GM23338 (cell line): ENCODE results near the gene SLC35A3. TPM values are rescaled to one million over a fixed set of nuclear protein-coding genes. Genes with fewer than 3 reads are reported as not detected.
A peak's percentile ranks its signal among the peaks of the same experiment; 100 is the strongest.

Experiments used
- ATAC-seq: fragments of 200-7000 bp; cut with Tn5 transposase; 3 replicates; pipeline ENCODE4 v1.9.1; 2020
- DNase-seq: peaks from one replicate; pipeline ENCODE4 v3.0.0-alpha.2; 2015; ENCODE audit warnings: low spot score
- H2AFZ ChIP-seq: fragments of 200-600 bp; sonication (generic); 2 replicates; pipeline ENCODE4 v1.8.0; 2016; ENCODE audit warnings: antibody characterized with exemption, mild to moderate bottlenecking, moderate library complexity
- H3F3A ChIP-seq: fragments of 200-600 bp; sonication (generic); replicated peaks from 2 replicates; pipeline ENCODE4 v1.8.0; 2017; ENCODE audit warnings: antibody characterized with exemption, mixed run types, low read depth
- H3K27ac ChIP-seq: fragments of 200-600 bp; sonication (generic); 2 replicates; pipeline ENCODE4 v1.6.1; 2016; ENCODE audit warnings: low read depth
- H3K27me3 ChIP-seq: fragments of 200-600 bp; sonication (generic); 2 replicates; pipeline ENCODE4 v1.8.0; 2016; ENCODE audit warnings: mild to moderate bottlenecking, mixed run types, moderate library complexity; ENCODE audit not compliant: insufficient read depth
- H3K36me3 ChIP-seq: fragments of 200-600 bp; sonication (generic); 2 replicates; pipeline ENCODE4 v1.8.0; 2016; ENCODE audit warnings: mild to moderate bottlenecking; ENCODE audit not compliant: insufficient read depth
- H3K4me1 ChIP-seq: fragments of 200-600 bp; sonication (generic); 2 replicates; pipeline ENCODE4 v1.8.0; 2016; ENCODE audit warnings: mild to moderate bottlenecking, moderate library complexity; ENCODE audit not compliant: insufficient read depth
- H3K4me2 ChIP-seq: fragments of 200-600 bp; sonication (generic); 2 replicates; pipeline ENCODE4 v1.7.1; 2017; ENCODE audit warnings: mixed run types
- H3K4me3 ChIP-seq: fragments of 200-600 bp; sonication (generic); 2 replicates; pipeline ENCODE4 v1.6.1; 2016; ENCODE audit warnings: mixed run types
- H3K79me2 ChIP-seq: fragments of 200-600 bp; sonication (generic); replicated peaks from 2 replicates; pipeline ENCODE4 v1.8.0; 2017; ENCODE audit warnings: mild to moderate bottlenecking; ENCODE audit not compliant: insufficient read depth
- H3K9me2 ChIP-seq: fragments of 200-600 bp; sonication (generic); 2 replicates; pipeline ENCODE4 v1.8.0; 2017; ENCODE audit not compliant: insufficient read depth
- H4K20me1 ChIP-seq: fragments of 200-600 bp; sonication (generic); replicated peaks from 2 replicates; pipeline ENCODE4 v1.8.0; 2017; ENCODE audit warnings: mild to moderate bottlenecking; ENCODE audit not compliant: insufficient read depth
- H3K27ac Mint-ChIP-seq: 2 replicates; pipeline ENCODE4 v1.8.0; 2020; ENCODE audit warnings: inconsistent platforms, mild to moderate bottlenecking, moderate library complexity, mixed read lengths
- H3K27me3 Mint-ChIP-seq: 3 replicates; pipeline ENCODE4 v1.8.0; 2022; ENCODE audit warnings: low read depth, mild to moderate bottlenecking, moderate library complexity, mixed read lengths, inconsistent platforms; ENCODE audit not compliant: insufficient read depth, poor library complexity
- H3K36me3 Mint-ChIP-seq: 3 replicates; pipeline ENCODE4 v1.8.0; 2021; ENCODE audit warnings: low read depth, mild to moderate bottlenecking, inconsistent platforms, moderate library complexity, mixed read lengths
- H3K4me1 Mint-ChIP-seq: 3 replicates; pipeline ENCODE4 v1.8.0; 2020; ENCODE audit warnings: mild to moderate bottlenecking, inconsistent platforms, mixed read lengths
- H3K4me3 Mint-ChIP-seq: 3 replicates; pipeline ENCODE4 v1.8.0; 2021; ENCODE audit warnings: moderate library complexity, mild to moderate bottlenecking, inconsistent platforms, mixed read lengths
- H3K9me3 Mint-ChIP-seq: 3 replicates; pipeline ENCODE4 v1.8.0; 2020; ENCODE audit warnings: moderate library complexity, mild to moderate bottlenecking, inconsistent platforms, mixed read lengths
- CREB1 ChIP-seq: fragments of 250-450 bp; sonication (Bioruptor Pico); IDR thresholded peaks from 2 replicates; pipeline ENCODE4 v1.5.0; 2020; ENCODE audit warnings: low read depth, mild to moderate bottlenecking, moderate library complexity
- CTCF ChIP-seq, 2 experiments: fragments of 200-600 bp in 1 of 2; sonication (generic) in 1 of 2; conservative IDR thresholded peaks; 2 replicates each; pipeline versions ENCODE4 v1.5.1 to v1.6.1; 2016 to 2017; ENCODE audit warnings: antibody characterized with exemption in 2 of 2, low read depth in 2 of 2, mild to moderate bottlenecking in 2 of 2, moderate library complexity in 1 of 2
- ETS1 ChIP-seq: IDR thresholded peaks from 2 replicates; pipeline ENCODE4 v1.6.1; 2016; ENCODE audit warnings: antibody characterized with exemption
- EZH2 ChIP-seq: fragments of 200-600 bp; sonication (generic); IDR thresholded peaks from one replicate; pipeline ENCODE4 v1.8.0; 2017; ENCODE audit warnings: antibody characterized with exemption, mild to moderate bottlenecking, low read depth; ENCODE audit not compliant: unreplicated experiment
- EZH2phosphoT487 ChIP-seq: fragments of 200-600 bp; sonication (generic); IDR thresholded peaks from one replicate; pipeline ENCODE4 v1.8.1; 2018; ENCODE audit warnings: antibody characterized with exemption; ENCODE audit not compliant: unreplicated experiment
- JUNB ChIP-seq: IDR thresholded peaks from one replicate; pipeline ENCODE4 v1.6.1; 2016; ENCODE audit warnings: antibody characterized with exemption; ENCODE audit not compliant: unreplicated experiment
- NANOG ChIP-seq: IDR thresholded peaks from 2 replicates; pipeline ENCODE4 v1.6.1; 2016; ENCODE audit warnings: antibody characterized with exemption, borderline replicate concordance
- POLR2AphosphoS5 ChIP-seq: IDR thresholded peaks from 2 replicates; pipeline ENCODE4 v1.6.1; 2016; ENCODE audit warnings: antibody characterized with exemption, low read depth
- REST ChIP-seq: IDR thresholded peaks from one replicate; pipeline ENCODE4 v1.6.1; 2018; ENCODE audit warnings: antibody characterized with exemption; ENCODE audit not compliant: unreplicated experiment
- STAT1 ChIP-seq: IDR thresholded peaks from one replicate; pipeline ENCODE4 v1.6.1; 2016; ENCODE audit warnings: antibody characterized with exemption; ENCODE audit not compliant: unreplicated experiment
- ZNF114 ChIP-seq: fragments of 250-450 bp; sonication (Bioruptor Pico); IDR thresholded peaks from 2 replicates; pipeline ENCODE4 v1.5.0; 2020; ENCODE audit warnings: mild to moderate bottlenecking, moderate library complexity
- ZNF331 ChIP-seq: fragments of 250-450 bp; sonication (Bioruptor Pico); IDR thresholded peaks from 2 replicates; pipeline ENCODE4 v1.5.0; 2020; ENCODE audit warnings: low read depth, mild to moderate bottlenecking, moderate library complexity
- ZNF462 ChIP-seq: fragments of 250-450 bp; sonication (Bioruptor Pico); IDR thresholded peaks from 2 replicates; pipeline ENCODE4 v1.5.0; 2020; ENCODE audit warnings: mild to moderate bottlenecking, moderate library complexity
- polyA plus RNA-seq: library from polyadenylated mRNA; unstranded; fragments of >200 nt; fragmentation: Nextera tagmentation; extraction: Ambion mirVana; gene quantifications from 2 replicates; pipeline ENCODE4 v1.2.1, GENCODE V29; 2016
- total RNA-seq: library from RNA; depleted of rRNA; stranded (reverse); fragments of >200 nt; shearing (Covaris generic); gene quantifications from 2 replicates; pipeline ENCODE4 v1.2.3, GENCODE V29; 2014

The SLC35A3 gene
- total and polyA plus RNA-seq, 2 experiments from 2014 or later: 7.6 to 27.2 TPM

GRCh38 chr1:100076319-100076718, 106.5 kb downstream of the SLC35A3 start:
- H3F3A ChIP-seq: no peaks in the 10 kb centered on the region
- no peaks in the 10 kb centered on the region for H4K20me1 ChIP-seq
- Mint-ChIP-seq H3K4me3 (no peak overlapping the region), H3K4me1 (peaks cover 3% of the 10 kb centered on the region; the same call in 2 of the 3 replicates), H3K9me3 (no peaks in the 10 kb centered on the region), H3K27me3 (peaks cover 4% of the 10 kb centered on the region), H3K36me3 (peaks cover 38% of the 10 kb centered on the region), H3K27ac (no peak overlapping the region)
- H2AFZ ChIP-seq: no peak overlapping the region
- ATAC-seq: no peak
- DNase-seq: no peak
- TF ChIP-seq REST (no peak), ZNF331 (no peak), ZNF114 (CRISPR knock-in tag) (no peak), CTCF (conservative IDR thresholded peaks at IDR 0.05; ENCODE audit: low read depth in 2 of 2) (no peak), ZNF462 (CRISPR knock-in tag) (no peak), EZH2 (no peak), CREB1 (CRISPR knock-in tag) (no peak), EZH2phosphoT487 (no peak), JUNB (no peak), STAT1 (no peak), NANOG (no peak), ETS1 (no peak), POLR2AphosphoS5 (no peak)
- H3K27ac ChIP-seq: no peak overlapping the region
- H3K36me3 ChIP-seq: peaks cover 23% of the 10 kb centered on the region
- H3K4me3 ChIP-seq: no peak overlapping the region
- no peaks in the 10 kb centered on the region for H3K4me1 ChIP-seq
- 0 out of 2 replicates have a peak, but pooled peaks cover 3% of the 10 kb centered on the region for H3K79me2 ChIP-seq
- no peaks in the 10 kb centered on the region for H3K27me3 ChIP-seq
- H3K9me2 ChIP-seq: no peaks in the 10 kb centered on the region
- peak overlapping the region; percentile 19; the same call in 1 of the 2 replicates for H3K4me2 ChIP-seq
